Activated naive CD4-positive, alpha-beta T cell treated with anti-CD3 and anti-CD28 coated beads, Interleukin-2, amount 50 U/mL, for 72 hours (primary cell): ENCODE results near the gene CADPS. TPM values are rescaled to one million over a fixed set of nuclear protein-coding genes. Genes with fewer than 3 reads are reported as not detected.

Experiments
- ATAC-seq, 2 donors: fragments of 150-1000 bp; cut with Tn5 transposase; 2 replicates each; pipeline ENCODE4 v1.10.0; 2021; ENCODE audit warnings: mild to moderate bottlenecking in 2 of 2, moderate library complexity in 2 of 2
- DNase-seq, 2 donors: peaks; one replicate each; pipeline ENCODE4 v3.0.0; 2021 to 2022; ENCODE audit warnings: low spot score in 2 of 2
- H3K27ac Mint-ChIP-seq, 2 donors: one replicate each; pipeline ENCODE4 v1.8.0; 2022; ENCODE audit warnings: mild to moderate bottlenecking in 2 of 2, mixed read lengths in 2 of 2
- H3K36me3 Mint-ChIP-seq, 2 donors: one replicate each; pipeline ENCODE4 v1.8.0; 2022; ENCODE audit warnings: mixed read lengths in 2 of 2
- H3K9me3 Mint-ChIP-seq, 2 donors: one replicate each; pipeline ENCODE4 v1.8.0; 2022; ENCODE audit warnings: mixed read lengths in 2 of 2
- total RNA-seq, 2 donors: library from RNA; stranded (reverse); gene quantifications; one replicate each; pipeline ENCODE4 v1.2.3, GENCODE V29; 2022

The CADPS gene
- total RNA-seq, 2 donors from 2014 or later, result not detected

DNA sequence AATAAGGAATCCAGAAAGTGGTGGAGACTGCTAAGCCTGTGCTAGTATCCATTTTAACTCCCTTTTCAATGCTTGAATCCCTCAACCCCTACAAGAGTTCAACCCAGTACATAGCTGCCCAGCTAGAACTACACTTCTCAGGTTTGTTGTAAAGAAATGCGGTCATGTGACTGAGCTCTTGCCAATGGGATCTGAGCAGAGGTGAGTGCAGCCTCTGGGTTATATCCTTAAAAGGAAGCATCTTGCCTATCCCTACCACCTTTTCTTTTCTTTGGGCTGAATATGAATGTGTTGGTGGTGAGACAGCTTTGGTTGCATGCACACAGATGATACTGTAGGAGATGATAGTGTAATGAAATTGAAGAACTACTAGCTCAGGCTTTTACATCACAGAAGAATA, 139.7 kb downstream of the CADPS start:
- no peak overlapping the region for H3K27ac Mint-ChIP-seq
- DNase-seq (no peak), ATAC-seq (no peak)
- no peaks in the 10 kb centered on the region for H3K36me3 Mint-ChIP-seq
- H3K9me3 Mint-ChIP-seq, result peaks cover 0 to 13% of the 10 kb centered on the region in 2 donors

DNA sequence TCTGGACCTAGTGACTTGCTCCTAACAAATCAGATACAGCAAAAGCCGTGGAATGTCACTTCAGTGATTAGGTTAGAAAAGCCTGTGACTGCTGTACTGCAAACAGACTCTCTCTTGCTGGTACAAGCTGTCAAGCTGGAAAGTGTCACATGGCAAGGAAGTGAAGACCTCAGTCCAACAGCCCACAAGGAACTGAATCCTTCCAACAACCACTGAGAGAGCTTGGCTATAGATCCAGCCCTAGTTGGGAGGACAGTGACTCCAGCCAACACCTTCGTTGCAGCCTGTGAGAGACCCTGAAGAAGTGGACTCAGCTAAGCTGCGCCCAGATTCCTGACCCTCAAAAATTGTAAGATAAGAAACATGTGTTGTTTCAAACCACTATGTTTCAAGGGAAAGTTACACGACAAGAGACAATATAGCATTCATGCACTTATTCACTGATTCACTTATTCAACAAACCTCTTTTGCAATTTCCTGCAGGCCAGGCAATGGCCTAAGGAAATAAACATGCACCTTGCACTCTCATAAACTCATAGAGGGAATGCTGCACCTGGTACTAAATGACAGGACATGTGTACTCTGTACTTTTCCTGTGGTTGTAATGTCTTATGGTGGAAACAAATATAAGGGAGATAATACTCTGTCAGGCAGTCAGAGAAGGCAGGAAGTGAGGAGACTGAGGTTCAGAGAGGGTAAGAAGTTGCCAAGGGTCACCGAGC, 142.9 kb downstream of the CADPS start:
- Mint-ChIP-seq H3K9me3 (peaks cover 0 to 9% of the 10 kb centered on the region in 2 donors), H3K27ac (no peak overlapping the region), H3K36me3 (no peaks in the 10 kb centered on the region)
- DNase-seq (no peak), ATAC-seq (no peak)

DNA sequence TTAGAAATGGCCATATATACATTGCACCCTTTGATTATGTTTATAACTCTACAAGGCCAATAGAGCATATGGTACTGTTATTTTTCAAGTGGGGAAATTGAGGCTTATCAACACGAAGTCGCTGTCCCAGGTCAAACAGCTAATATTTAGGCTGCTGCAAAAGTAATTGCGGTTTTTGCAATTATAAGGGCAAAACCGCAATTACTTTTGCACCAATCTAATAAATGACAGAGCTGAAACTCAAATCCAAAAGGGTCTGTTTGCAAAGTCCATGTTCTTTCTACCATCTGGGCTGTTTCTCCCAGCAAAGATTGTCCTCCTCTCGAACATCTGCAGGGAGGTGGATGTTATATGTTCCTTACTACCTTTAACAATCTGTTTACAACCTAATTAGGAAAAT, 147.2 kb downstream of the CADPS start:
- Mint-ChIP-seq H3K36me3 (no peaks in the 10 kb centered on the region), H3K9me3 (peaks cover 0 to 3% of the 10 kb centered on the region in 2 donors), H3K27ac (no peak overlapping the region)
- DNase-seq (no peak), ATAC-seq (no peak)

DNA sequence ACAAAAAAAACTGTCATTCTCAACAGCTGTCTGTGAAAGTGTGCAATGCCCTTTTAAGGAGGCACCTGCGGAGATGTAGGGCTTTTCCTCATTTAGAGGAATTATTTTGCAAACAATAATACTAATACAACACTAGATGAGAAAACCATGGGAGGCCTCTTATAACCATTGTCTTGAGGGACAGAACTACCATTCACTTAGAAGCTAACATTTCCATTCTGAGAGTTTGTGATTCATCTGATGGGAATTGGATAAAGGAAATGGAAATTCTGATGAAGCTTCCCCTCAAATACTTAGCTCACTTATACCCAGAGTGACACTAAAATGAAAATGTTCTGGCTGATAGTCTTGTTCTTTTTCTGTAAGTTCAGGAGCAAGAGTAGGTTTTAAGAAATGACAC, 147.7 kb downstream of the CADPS start:
- Mint-ChIP-seq H3K27ac (no peak overlapping the region), H3K36me3 (no peaks in the 10 kb centered on the region), H3K9me3 (peaks cover 0 to 3% of the 10 kb centered on the region in 2 donors)
- ATAC-seq, result no peak
- no peak for DNase-seq

DNA sequence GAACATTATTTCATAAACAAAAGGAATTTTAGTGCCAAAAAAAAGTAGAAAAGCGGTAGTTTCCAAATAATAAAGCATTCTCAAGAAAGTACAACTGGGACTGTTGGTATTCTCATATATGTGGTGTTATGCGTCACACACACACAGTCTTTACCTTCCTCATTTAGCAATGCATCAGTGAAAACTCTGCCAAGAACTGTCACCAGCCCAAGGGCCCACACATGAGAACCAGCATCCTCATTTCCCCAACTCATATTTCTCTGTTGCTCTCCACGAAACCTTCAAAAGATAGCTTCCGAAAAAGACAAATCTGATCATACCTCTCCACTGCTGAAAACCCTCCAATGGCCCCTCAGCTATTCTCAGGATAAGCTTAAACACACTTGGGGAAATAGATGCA, 150.7 kb downstream of the CADPS start:
- ATAC-seq, result no peak
- H3K36me3 Mint-ChIP-seq, result no peaks in the 10 kb centered on the region

DNA sequence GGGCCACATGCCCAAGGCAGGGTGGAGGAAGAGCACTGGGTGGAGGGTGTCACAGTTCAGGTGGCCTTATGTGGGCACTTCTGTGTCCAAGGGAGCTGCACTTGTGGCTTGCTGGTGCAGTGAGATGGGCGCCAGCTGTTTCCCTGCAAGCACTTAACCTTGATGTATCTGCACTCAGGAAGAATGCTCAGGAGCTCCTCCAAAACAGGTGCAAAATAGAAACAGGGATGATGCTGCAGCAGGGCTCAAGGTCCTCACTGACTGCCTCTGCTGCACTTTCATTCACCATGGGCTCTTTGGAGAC, 151.3 kb downstream of the CADPS start:
- Mint-ChIP-seq H3K36me3 (no peaks in the 10 kb centered on the region), H3K27ac (no peak overlapping the region), H3K9me3 (peaks cover under 1 to 5% of the 10 kb centered on the region in 2 donors)
- DNase-seq (no peak), ATAC-seq (no peak)

More for the DNA sequence above, 150.7 kb downstream of the CADPS start:
- no peak for DNase-seq
- Mint-ChIP-seq H3K9me3 (peaks cover 3 to 5% of the 10 kb centered on the region in 2 donors), H3K27ac (no peak overlapping the region)

DNA sequence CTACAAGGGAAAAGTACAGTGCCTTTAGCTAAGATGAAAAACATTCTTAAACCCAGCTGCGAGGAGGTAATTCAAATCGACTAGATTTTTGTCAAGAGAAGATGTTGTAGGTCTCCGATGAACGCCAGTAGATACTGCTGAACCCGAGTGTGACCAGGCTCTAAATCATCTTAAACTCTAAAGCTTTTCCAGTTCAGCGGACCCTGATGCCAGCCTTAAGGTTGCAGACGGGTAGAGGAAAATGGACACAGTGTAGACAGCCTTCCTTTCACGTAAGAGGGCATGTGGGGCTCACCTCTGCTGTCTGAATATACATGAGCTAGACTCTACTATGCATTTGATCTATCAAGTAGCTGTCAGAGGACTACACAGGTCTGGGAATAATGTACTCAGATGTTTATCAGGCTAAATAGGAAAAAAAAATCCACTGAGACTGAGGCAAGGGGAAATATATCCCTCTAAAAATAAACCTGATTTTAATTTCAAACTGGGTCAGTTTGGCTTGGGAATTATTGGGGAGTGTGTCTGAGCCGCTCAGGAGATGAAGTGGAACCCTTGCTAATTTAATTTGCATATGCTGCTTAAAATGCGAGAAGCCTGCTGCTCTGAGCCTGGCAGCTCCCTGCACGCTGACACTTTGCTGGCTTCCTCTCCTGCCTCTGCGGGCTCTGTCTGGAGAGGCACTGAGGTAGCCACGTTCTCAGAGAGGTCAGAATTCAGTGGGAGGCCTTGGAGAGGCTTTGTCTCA, 151.9 kb downstream of the CADPS start:
- Mint-ChIP-seq H3K27ac (no peak overlapping the region), H3K9me3 (peaks cover 0 to 5% of the 10 kb centered on the region in 2 donors), H3K36me3 (no peaks in the 10 kb centered on the region)
- DNase-seq (no peak), ATAC-seq (no peak)

DNA sequence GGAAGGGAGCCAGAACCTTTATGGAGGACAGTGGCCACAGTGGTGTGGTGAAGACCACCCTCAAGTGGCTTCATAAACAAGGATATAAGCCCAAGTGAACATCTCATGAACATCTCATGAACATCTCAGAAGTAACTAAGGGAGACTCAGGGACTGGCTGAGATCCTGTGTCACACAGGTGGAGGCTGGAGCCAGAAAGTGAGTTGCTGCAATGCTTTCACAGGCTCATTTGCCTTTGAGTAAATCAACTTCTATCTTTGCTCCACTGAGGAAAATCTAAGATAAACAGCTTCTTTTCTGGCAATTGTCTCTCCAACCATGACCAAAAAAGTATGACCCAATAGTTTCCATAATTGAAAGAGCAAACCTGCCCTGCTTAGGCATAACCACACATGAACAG, 152.9 kb downstream of the CADPS start:
- Mint-ChIP-seq H3K36me3 (peaks cover 0 to 8% of the 10 kb centered on the region in 2 donors), H3K27ac (no peak overlapping the region)
- ATAC-seq, result no peak

DNA sequence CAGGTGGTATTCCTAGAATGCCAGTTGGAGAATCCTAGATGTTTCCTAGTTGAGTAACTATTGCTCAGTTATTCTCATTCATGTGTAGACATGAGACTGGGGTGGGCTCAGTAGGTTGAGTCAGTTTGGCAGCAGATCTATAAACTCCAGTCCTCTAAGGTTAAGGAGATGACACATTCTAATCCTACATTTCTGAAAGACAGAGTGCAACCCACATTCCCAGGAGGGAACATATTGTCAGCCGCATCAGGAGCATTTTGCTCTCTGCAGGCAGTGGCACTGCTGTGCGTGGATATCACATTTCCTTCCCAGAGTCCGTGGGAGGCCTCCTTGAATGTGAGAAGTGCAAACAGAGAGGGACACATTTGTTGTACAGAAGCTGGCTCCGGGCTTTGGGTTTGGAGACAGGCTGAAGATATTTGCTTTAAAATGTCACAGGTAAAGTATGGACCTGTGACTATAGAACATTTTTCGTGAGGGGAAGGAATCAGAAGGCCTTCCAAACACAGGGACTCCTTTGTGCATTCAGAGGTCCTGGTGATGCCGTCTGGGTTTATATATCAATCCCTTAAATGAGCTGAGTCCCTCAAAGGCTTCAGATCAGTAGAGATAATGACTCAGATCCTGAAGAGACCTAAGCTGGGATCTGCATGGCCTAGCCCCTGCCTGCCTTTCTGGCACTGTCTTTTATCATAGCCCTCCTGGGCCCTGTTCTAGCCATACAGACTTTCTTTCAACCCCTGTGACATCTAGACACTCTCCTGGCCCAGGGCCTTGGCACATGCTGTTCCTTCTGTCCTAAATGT, 156.5 kb downstream of the CADPS start:
- Mint-ChIP-seq H3K9me3 (peaks cover 5 to 9% of the 10 kb centered on the region in 2 donors), H3K27ac (no peak overlapping the region), H3K36me3 (peaks cover 0 to 8% of the 10 kb centered on the region in 2 donors)
- ATAC-seq (no peak), DNase-seq (no peak)

More for the DNA sequence above, 152.9 kb downstream of the CADPS start:
- H3K9me3 Mint-ChIP-seq, result peaks cover 5 to 8% of the 10 kb centered on the region in 2 donors
- no peak for DNase-seq

DNA sequence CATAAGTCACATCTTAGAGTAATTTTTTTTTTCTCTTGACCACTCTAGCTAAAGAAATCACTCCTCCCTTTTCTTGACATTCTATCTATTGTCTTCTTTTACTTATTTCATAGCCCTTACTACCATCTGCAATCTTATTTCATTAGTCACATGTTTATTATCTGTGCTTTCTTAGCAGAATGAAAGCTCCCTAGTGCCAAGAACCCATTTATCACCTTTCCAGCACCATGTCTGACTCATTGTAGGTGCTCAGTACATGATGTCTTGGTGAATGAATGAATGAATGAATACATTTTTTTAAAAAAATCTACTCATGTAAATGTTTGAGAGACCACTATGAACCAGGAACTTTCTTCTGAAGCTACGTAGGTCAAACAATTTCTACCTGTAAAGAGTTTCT, 157.2 kb downstream of the CADPS start:
- ATAC-seq (no peak), DNase-seq (no peak)
- Mint-ChIP-seq H3K27ac (no peak overlapping the region), H3K9me3 (peaks cover 5 to 9% of the 10 kb centered on the region in 2 donors), H3K36me3 (peaks cover 0 to 8% of the 10 kb centered on the region in 2 donors)

DNA sequence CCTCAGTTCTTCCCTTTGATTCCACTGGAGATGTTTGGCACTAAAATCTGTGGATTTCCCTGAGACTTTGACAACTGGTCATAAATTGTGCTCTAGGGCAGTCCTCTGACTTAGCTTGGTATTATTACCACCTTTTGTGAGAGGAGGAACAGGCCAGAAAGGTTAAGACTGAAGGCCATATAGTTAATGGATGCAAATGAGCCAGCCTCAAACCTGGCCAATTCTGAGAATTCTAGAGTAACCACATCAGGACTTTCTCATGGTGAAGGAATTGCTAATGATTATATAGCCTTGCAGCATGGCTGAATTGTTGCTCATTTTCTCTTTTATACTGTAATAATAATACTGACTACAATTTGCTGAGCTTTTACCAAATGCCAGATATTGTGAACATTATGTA, 162.5 kb downstream of the CADPS start:
- Mint-ChIP-seq H3K27ac (no peak overlapping the region), H3K9me3 (peaks cover 0 to 5% of the 10 kb centered on the region in 2 donors), H3K36me3 (peaks cover 0 to 5% of the 10 kb centered on the region in 2 donors)
- ATAC-seq (no peak), DNase-seq (no peak)

DNA sequence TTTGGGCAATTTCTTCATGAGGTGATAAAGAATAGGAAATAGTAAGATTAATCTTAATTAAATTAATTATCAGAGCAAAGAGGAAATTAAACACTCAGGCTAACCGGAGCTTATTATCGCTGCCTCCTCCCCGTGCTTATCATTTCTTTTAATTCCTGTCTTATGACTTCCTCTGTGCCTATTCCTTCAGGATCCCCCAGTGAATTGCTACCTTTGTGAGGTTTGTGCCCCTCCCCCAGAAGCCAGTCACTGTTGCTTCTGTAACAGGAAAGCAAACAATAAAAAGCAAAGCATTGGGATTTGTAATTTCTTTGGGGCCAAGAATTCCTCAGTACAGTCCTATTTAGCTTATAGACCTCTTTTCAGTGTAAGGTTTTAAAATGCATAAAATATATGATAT, 164.5 kb downstream of the CADPS start:
- no peak for DNase-seq
- no peaks in the 10 kb centered on the region for H3K9me3 Mint-ChIP-seq
- no peaks in the 10 kb centered on the region for H3K36me3 Mint-ChIP-seq
- no peak for ATAC-seq
- H3K27ac Mint-ChIP-seq, result no peak overlapping the region

DNA sequence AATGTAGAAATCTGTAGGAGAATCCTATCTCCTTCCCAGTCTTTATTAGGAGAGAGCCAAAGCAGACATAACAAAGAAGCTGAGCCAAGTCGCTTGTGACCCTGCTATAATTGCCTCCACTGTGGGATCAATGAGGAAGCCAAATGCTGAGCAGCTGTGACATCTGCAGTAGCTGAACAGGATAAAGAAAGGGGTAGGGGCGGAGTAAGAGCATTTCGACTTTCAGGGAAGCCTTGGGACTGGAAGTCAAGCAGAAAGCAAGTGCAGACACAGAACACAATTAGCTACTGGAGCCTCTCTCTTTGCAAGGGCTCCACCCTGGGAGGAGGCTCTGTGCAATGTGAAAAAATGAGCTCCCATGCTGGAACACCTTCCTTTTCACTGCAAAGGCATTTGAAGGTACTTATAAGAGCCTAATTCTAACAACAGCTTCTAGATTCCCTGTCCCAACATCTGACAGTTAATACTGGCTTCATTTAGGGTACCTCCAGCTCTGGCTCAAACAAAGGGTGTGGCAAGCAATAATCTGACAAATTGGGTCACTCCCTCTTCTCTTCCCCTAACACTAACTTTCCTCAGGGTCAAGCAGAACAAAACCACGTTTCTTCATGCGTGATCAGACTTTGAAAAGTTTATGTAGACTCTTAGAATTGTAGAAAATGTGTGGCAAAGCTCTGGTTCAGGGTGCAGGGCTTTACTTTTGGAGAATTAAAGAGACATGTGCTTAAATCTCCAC, 166.4 kb downstream of the CADPS start:
- no peaks in the 10 kb centered on the region for H3K9me3 Mint-ChIP-seq
- H3K27ac Mint-ChIP-seq, result no peak overlapping the region
- ATAC-seq (no peak), DNase-seq (no peak)
- H3K36me3 Mint-ChIP-seq, result no peaks in the 10 kb centered on the region

DNA sequence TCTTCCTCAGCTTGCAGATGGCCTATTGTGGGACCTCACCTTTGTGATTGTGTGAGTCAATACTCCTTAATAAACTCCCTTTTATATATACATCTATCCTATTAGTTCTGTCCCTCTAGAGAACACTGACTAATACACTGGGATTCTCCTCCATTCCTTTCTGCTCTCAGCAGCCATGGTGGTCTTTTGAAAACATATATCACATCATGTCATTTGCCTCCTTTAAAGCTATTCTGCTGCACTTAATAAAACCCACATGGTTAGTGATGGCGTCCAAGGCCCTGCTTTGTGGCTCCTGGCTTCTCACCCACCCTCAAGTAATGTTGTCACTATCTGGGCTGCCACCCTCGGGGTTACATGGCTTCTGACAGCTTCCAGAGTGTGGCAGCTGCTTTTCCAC, 169.5 kb downstream of the CADPS start:
- no peak for ATAC-seq
- Mint-ChIP-seq H3K27ac (no peak overlapping the region), H3K9me3 (no peaks in the 10 kb centered on the region), H3K36me3 (no peaks in the 10 kb centered on the region)
- DNase-seq, result no peak

DNA sequence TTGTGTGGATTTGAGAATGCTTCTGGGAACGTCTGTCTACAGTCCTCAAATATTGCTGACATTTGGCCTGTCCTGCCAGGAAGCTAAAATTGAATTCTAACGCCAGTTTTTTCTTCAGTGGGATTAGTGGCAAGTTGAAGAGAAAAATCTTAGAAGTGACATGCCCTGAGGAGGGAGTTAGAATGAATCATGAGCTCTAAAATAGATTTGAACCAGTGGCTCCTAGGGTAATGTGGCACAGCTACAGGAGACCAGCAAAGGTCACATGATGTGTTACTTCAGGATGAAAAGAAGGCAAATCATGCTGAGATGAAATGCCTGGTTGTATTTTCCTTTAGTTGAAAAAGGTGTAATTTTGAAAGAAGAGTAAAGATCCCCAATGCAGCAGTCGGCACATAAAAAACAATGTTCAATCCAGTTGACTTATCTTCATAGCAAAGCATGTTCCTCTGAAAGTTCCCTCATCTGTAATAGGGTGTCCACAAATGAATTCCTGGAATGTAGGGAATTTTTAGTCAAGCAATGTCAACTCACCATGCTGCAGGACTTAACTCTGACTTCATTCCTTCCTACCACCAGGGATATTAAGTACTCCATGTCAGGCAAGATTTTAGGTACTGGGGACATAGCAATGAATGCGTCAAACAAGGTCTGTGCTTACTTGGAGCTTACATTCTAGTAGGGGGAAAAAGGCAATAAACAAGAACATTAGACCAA, 171.6 kb downstream of the CADPS start:
- no peak for ATAC-seq
- Mint-ChIP-seq H3K9me3 (no peaks in the 10 kb centered on the region), H3K27ac (no peak overlapping the region), H3K36me3 (no peaks in the 10 kb centered on the region)
- DNase-seq, result no peak

DNA sequence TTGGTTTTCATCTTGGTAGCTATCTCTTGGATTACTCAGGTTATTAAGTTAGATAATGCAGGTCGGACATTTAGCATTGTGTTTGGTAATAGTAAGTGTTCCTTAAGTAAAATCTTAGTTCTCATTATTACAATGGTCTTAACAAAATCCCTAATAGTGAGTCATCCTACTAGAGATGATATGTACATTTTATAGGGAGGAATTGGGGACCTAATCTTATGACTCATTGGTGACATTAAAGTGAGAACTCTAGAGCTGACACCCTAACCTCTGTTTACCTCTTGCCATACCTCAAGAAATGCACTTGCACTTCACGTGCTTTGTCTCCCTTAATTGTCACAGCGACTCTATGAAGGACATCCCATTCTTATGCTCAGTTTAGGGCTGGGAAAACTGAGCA, 174.9 kb downstream of the CADPS start:
- H3K36me3 Mint-ChIP-seq, result no peaks in the 10 kb centered on the region
- no peak overlapping the region for H3K27ac Mint-ChIP-seq
- ATAC-seq, result no peak
- peaks cover 0 to 8% of the 10 kb centered on the region in 2 donors for H3K9me3 Mint-ChIP-seq
- no peak for DNase-seq
